Upper lobe of left lung (tissue), 6 donors: ENCODE measurements around the gene NNAT. TPM values are rescaled to one million over a fixed set of nuclear protein-coding genes. Genes with fewer than 3 reads are reported as not detected.

ENCODE experiments used
- ATAC-seq, 2 donors: fragments of 200-7000 bp; cut with Tn5 transposase; one replicate each; pipeline ENCODE4 v1.9.1; 2022; ENCODE audit warnings: mild to moderate bottlenecking in 2 of 2, moderate library complexity in 2 of 2; ENCODE audit not compliant: low FRiP score in 2 of 2
- DNase-seq, 2 donors: peaks; one replicate each; pipeline ENCODE4 v3.0.0-alpha.2; 2019 to 2020
- H3K27ac ChIP-seq, 4 donors: fragments of 200-600 bp; sonication (generic); one replicate each; pipeline ENCODE4 v1.5.1; 2016 to 2019
- H3K27me3 ChIP-seq, 4 donors: fragments of 200-600 bp; sonication (generic); one replicate each; pipeline ENCODE4 v1.5.1; 2017 to 2019
- H3K36me3 ChIP-seq, 4 donors: fragments of 200-600 bp; sonication (generic); one replicate each; pipeline ENCODE4 v1.5.1; 2016 to 2019
- H3K4me1 ChIP-seq, 4 donors: fragments of 200-600 bp; sonication (generic); one replicate each; pipeline ENCODE4 v1.5.1; 2018 to 2019
- H3K4me3 ChIP-seq, 4 donors: fragments of 200-600 bp; sonication (generic); one replicate each; pipeline ENCODE4 v1.5.1; 2017 to 2019; ENCODE audit warnings: mild to moderate bottlenecking in 2 of 4, moderate library complexity in 1 of 4
- H3K9me3 ChIP-seq, 4 donors: fragments of 200-600 bp; sonication (generic); one replicate each; pipeline ENCODE4 v1.5.1; 2018 to 2019
- EP300 ChIP-seq, 4 donors: sonication (generic); formaldehyde crosslinking; IDR thresholded peaks; one replicate each; pipeline ENCODE4 v1.5.1; 2017; ENCODE audit warnings: antibody characterized with exemption in 4 of 4, control low read depth in 2 of 4
- POLR2A ChIP-seq, 4 donors: fragments of 450-650 bp; IDR thresholded peaks; one replicate each; pipeline ENCODE4 v1.5.1; 2016 to 2017; ENCODE audit warnings: antibody characterized with exemption in 4 of 4, mild to moderate bottlenecking in 2 of 4
- POLR2AphosphoS5 ChIP-seq, 2 donors: sonication (generic); formaldehyde crosslinking; IDR thresholded peaks; one replicate each; pipeline ENCODE4 v1.5.1; 2017; ENCODE audit warnings: antibody characterized with exemption in 2 of 2
- WGBS, 2 donors: methylation state at CpG; one replicate each; pipeline ENCODE4 v1.1.5; 2017 to 2018; 5-methylcytosine and 5-hydroxymethylcytosine counted together
- total RNA-seq, 6 donors: library from RNA; depleted of rRNA in 4 of 6; stranded (reverse); fragments of >200 nt in 4 of 6; gene quantifications; one replicate each; pipeline versions ENCODE4 v1.1.0 to v1.2.1, GENCODE V29; 2016 to 2021
- TF ChIP-seq, protein P1 (sequence below), 6 experiments: fragments of 450-650 bp in 4 of 6; fragments of 200-600 bp in 2 of 6; sonication (generic) in 2 of 6; IDR thresholded peaks; one replicate each; pipeline ENCODE4 v1.5.1; 2016 to 2019; ENCODE audit warnings: antibody characterized with exemption in 6 of 6
- donor health status: DM: no; HTN: no; CAD: no; lungs with moderate emphysema.
- donor health status: DM: no; HTN: yes; CAD: no; lungs with severe emphysema.

The NNAT gene
- total RNA-seq, 6 donors from 2014 or later: 0.66 to 1.2 (median 0.95) TPM; not detected in 2

- no peaks in the 10 kb centered on the region for H3K9me3 ChIP-seq
- H3K27me3 ChIP-seq: no peaks in the 10 kb centered on the region
- H3K4me3 ChIP-seq: no peak overlapping the region
- DNase-seq (peak in 1 of 2 donors; percentile 12), ATAC-seq (no peak)
- TF ChIP-seq POLR2AphosphoS5 (IDR thresholded peaks at IDR 0.05): no peak
- TF ChIP-seq, protein P1, sequence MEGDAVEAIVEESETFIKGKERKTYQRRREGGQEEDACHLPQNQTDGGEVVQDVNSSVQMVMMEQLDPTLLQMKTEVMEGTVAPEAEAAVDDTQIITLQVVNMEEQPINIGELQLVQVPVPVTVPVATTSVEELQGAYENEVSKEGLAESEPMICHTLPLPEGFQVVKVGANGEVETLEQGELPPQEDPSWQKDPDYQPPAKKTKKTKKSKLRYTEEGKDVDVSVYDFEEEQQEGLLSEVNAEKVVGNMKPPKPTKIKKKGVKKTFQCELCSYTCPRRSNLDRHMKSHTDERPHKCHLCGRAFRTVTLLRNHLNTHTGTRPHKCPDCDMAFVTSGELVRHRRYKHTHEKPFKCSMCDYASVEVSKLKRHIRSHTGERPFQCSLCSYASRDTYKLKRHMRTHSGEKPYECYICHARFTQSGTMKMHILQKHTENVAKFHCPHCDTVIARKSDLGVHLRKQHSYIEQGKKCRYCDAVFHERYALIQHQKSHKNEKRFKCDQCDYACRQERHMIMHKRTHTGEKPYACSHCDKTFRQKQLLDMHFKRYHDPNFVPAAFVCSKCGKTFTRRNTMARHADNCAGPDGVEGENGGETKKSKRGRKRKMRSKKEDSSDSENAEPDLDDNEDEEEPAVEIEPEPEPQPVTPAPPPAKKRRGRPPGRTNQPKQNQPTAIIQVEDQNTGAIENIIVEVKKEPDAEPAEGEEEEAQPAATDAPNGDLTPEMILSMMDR (IDR thresholded peaks at IDR 0.05): no peak
- TF ChIP-seq POLR2A (IDR thresholded peaks at IDR 0.05): no peak
- TF ChIP-seq EP300 (IDR thresholded peaks at IDR 0.05): no peak
- WGBS, 2 donors: 83 to 95% methylated on average over 23 to 24 of the region's 24 CpGs
- H3K4me1 ChIP-seq: peaks cover 55 to 80% (median 58%) of the 10 kb centered on the region in 4 donors
- peaks cover 0 to 23% (median 4%) of the 10 kb centered on the region in 4 donors for H3K36me3 ChIP-seq
- H3K27ac ChIP-seq: peak overlapping the region in 1 of 4 donors; percentile 28
Measured at GRCh38 chr20:37520419-37520955, 563 bp upstream of the NNAT start.

DNA sequence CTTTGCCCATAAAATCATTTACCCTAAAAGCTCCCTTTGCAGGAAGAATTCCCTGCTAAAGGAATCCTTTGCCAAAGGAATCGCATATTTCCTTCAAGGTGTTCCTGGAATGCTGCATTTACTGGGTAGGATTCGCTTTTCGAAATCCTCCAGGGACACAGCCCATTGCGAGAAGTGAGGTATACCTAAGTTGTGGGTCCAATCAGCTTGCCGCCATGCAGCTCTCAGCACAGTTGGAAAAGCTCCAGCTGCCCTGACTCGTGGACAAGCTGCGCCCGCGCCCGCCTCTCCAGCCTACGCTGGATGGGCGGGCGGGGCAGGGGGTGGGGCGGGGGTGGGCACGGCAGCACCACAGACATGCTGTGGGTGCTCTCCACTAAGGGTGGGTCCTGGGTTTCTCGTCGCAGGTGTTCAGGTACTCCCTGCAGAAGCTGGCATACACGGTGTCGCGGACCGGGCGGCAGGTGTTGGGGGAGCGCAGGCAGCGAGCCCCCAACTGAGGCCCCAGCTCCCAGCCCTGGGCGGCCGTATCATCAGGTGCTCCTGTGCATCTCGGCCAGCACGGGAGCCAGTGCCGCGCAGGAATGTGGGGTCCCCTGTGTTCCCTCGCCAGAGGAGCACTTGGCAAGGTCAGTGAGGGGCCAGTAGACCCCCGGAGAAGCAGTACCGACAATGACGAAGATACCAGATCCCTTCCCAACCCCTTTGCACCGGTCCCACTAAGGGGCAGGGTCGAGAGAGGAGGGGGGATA, 1.4 kb downstream of the NNAT start:
- TF ChIP-seq EP300 (IDR thresholded peaks at IDR 0.05) (peak in 1 of 4 donors; percentile 8), POLR2A (IDR thresholded peaks at IDR 0.05) (no peak)
- no peaks in the 10 kb centered on the region for H3K9me3 ChIP-seq
- no peaks in the 10 kb centered on the region for H3K27me3 ChIP-seq
- H3K36me3 ChIP-seq: peaks cover 0 to 14% (median 4%) of the 10 kb centered on the region in 4 donors
- H3K4me1 ChIP-seq: peaks cover 59 to 88% (median 64%) of the 10 kb centered on the region in 4 donors
- WGBS, 2 donors: 71 to 82% methylated on average over 5 to 23 of the region's 36 CpGs
- no peak overlapping the region for H3K4me3 ChIP-seq
- peak overlapping the region in 2 of 4 donors; percentile 2 to 70 for H3K27ac ChIP-seq
- DNase-seq (peak; percentile 85 to 87), ATAC-seq (peak in 1 of 2 donors; percentile 68)

- peaks cover 0 to 9% (median 4%) of the 10 kb centered on the region in 4 donors for H3K36me3 ChIP-seq
- ATAC-seq: no peak
- TF ChIP-seq POLR2A (IDR thresholded peaks at IDR 0.05) (no peak), POLR2AphosphoS5 (IDR thresholded peaks at IDR 0.05) (no peak), EP300 (IDR thresholded peaks at IDR 0.05) (no peak)
- TF ChIP-seq, protein P1 (IDR thresholded peaks at IDR 0.05): no peak
- no peaks in the 10 kb centered on the region for H3K9me3 ChIP-seq
- 79 to 92% methylated on average over 6 to 13 of the region's 13 CpGs for WGBS, 2 donors
- peaks cover 54 to 83% (median 58%) of the 10 kb centered on the region in 4 donors for H3K4me1 ChIP-seq
- H3K4me3 ChIP-seq: no peak overlapping the region
- peak; percentile 21 to 51 for DNase-seq
- no peaks in the 10 kb centered on the region for H3K27me3 ChIP-seq
- peak overlapping the region in 2 of 4 donors; percentile 2 to 70 for H3K27ac ChIP-seq
Measured at GRCh38 chr20:37523012-37523391, 2.0 kb downstream of the NNAT start.

DNA sequence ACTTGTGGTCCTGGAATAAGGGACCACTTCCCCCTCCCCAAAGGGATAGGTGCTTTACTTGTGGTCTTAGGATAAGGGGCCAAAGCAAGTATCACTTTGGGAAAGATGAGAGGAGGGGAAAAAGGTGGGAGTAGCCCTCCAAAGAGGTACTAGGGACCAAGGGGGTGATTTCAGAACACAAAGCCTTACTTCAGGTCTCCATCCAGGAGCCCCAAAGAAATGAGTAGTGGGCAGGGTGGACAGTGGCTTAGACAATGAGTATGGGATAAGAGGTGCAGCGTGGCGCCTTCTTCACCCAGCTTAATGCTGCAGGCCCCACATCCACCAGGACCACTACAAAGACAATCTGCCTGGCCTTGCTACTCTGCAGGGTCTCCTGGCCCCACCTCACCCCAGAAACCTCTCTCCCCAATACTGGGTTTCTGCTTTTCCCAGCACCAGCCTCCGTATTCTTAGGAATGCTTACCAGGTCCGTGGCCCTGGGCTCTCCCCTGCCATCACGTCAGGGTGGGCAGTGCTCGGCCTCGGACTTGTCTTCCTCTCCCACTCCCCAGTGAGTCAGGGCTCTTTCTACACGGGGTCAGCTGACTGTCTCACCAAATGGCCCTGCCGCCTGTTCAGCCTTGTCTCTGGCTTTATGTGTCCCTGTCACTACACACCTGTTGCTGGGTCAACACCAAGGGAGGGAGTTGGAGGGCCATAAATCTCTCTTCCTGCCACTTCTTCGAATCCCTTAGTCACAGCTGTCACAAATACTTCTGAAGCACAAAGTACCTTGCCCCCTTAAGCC, 3.1 kb downstream of the NNAT start:
- H3K27me3 ChIP-seq: no peaks in the 10 kb centered on the region
- 79 to 81% methylated on average over 10 of the region's 10 CpGs for WGBS, 2 donors
- ATAC-seq (no peak), DNase-seq (peak in 1 of 2 donors; percentile 19)
- H3K4me3 ChIP-seq: no peak overlapping the region
- peaks cover 0 to 4% (median 1%) of the 10 kb centered on the region in 4 donors for H3K36me3 ChIP-seq
- peak overlapping the region in 1 of 4 donors; percentile 16 for H3K27ac ChIP-seq
- H3K9me3 ChIP-seq: no peaks in the 10 kb centered on the region
- peaks cover 50 to 82% (median 56%) of the 10 kb centered on the region in 4 donors for H3K4me1 ChIP-seq
- no peak for TF ChIP-seq POLR2A (IDR thresholded peaks at IDR 0.05)
- TF ChIP-seq, protein P1 (IDR thresholded peaks at IDR 0.05): no peak
- TF ChIP-seq POLR2AphosphoS5 (IDR thresholded peaks at IDR 0.05): no peak
- no peak for TF ChIP-seq EP300 (IDR thresholded peaks at IDR 0.05)
